Astrocyte (in vitro differentiated cells and primary cell): ENCODE data around the gene OSBPL5.

ENCODE experiments used
- CTCF ChIP-seq: IDR thresholded peaks from 2 replicates; pipeline ENCODE4 v1.5.1; 2011; ENCODE audit warnings: low read depth, mild to moderate bottlenecking, inconsistent platforms, low read length, moderate library complexity; ENCODE audit not compliant: insufficient read depth
- EZH2 ChIP-seq: IDR thresholded peaks from 2 replicates; pipeline ENCODE4 v1.6.1; 2012; ENCODE audit warnings: mild to moderate bottlenecking, low read length, inconsistent platforms; ENCODE audit not compliant: insufficient read depth

GRCh38 chr11:3139086-3139440, 26.0 kb downstream of the OSBPL5 start:
- TF ChIP-seq CTCF (no peak), EZH2 (no peak)
